Retinal pigment epithelial cell (primary cell): ENCODE data around the gene LARP1.
"Not testable (repeated sequence)": the region's sequence is repeated elsewhere in the genome, so short reads cannot be mapped to it uniquely, and the experiment has no call there.

Source experiments
- DNase-seq: peaks from one replicate; pipeline ENCODE4 v3.0.0-alpha.2; 2010; ENCODE audit warnings: low read depth
- H3K4me3 ChIP-seq: 2 replicates; pipeline ENCODE4 v1.5.1; 2011; ENCODE audit warnings: mild to moderate bottlenecking, low read length, control low read depth, moderate library complexity
- TF ChIP-seq, protein P1 (sequence below): conservative IDR thresholded peaks from 2 replicates; pipeline ENCODE4 v1.5.1; 2011; ENCODE audit warnings: low read depth, low read length, control low read depth, inconsistent platforms

The LARP1 gene

DNA sequence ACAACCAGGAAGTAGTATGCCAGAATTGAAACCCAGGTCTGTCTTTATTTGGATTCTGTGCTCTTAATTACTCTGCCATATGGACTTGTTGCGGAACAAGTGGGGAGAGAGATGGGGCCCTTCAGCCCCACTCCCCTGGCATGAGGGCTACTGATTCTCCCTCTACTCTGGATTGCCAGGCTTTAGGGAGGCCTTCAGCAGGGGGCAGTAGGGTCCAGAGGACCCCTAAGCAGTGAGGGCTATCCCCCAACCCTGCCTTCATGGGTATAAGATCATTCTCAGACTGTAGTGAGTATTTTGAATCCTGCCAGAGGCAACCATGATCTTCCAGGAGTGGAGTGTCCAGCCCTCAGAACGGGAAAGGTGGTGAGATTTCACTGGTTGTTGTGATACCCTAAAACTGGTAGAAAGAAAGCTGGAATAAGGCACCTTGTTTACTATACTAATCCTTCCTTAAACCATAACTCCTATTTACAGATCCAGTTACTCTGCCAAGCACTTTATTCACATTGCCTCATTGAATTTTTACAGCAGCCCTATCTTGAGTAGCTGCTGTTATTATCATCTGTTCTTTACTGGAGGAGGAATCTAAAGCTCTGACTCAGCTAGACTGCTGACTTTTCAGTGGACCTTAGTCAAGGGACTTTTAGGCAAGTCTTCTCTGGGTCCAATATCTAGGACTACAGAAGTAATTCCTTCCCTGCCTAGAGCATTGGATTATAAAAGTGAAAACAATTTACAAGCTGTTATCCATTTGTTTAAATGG is 31.3 kb upstream of the LARP1 start:
- DNase-seq: no peak
- no peak overlapping the region for H3K4me3 ChIP-seq
- TF ChIP-seq, protein P1, sequence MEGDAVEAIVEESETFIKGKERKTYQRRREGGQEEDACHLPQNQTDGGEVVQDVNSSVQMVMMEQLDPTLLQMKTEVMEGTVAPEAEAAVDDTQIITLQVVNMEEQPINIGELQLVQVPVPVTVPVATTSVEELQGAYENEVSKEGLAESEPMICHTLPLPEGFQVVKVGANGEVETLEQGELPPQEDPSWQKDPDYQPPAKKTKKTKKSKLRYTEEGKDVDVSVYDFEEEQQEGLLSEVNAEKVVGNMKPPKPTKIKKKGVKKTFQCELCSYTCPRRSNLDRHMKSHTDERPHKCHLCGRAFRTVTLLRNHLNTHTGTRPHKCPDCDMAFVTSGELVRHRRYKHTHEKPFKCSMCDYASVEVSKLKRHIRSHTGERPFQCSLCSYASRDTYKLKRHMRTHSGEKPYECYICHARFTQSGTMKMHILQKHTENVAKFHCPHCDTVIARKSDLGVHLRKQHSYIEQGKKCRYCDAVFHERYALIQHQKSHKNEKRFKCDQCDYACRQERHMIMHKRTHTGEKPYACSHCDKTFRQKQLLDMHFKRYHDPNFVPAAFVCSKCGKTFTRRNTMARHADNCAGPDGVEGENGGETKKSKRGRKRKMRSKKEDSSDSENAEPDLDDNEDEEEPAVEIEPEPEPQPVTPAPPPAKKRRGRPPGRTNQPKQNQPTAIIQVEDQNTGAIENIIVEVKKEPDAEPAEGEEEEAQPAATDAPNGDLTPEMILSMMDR: no peak

DNA sequence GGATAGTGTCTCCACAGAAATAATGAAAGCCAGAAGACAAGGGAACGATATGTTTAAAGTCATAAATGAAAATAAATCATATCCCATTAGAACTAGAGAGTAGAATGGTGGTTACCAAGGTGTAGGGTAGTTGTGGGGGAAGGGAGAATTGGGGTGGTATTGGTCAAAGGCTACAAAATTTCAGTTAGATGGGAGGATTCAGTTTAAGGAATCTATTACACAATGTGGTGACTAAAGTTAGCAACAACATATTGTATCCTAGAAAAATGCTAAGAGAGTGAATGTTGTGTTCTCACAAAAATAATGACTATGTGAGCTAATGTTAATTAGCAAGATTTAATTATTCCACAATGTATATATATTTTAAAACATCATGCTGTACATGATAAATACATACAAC is 27.8 kb upstream of the LARP1 start:
- DNase-seq: no peak
- TF ChIP-seq, protein P1: no peak
- H3K4me3 ChIP-seq: no peak overlapping the region

GRCh38 chr5:154728939-154729588 is 26.1 kb upstream of the LARP1 start:
- TF ChIP-seq, protein P1: no peak
- no peak overlapping the region for H3K4me3 ChIP-seq
- DNase-seq: no peak

DNA sequence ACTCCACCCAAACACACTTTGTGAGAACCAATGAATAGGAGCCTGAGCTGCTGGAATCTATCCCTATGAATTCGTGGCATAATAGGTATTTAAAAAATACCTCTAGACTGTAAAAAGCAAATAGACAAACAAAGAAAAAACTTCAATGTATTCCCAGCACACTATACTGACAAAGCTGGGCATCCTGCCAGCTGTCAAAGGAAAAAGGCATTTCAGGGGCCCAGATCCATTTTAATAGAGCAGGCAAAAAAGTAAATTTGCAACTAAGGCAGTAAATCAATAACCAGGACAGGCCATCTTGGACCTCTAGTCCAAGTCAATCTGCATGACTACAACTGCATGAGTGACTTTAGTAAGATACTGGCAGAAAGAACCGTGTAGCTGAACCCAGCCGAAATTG is 25.6 kb upstream of the LARP1 start:
- no peak for DNase-seq
- TF ChIP-seq, protein P1: no peak
- no peak overlapping the region for H3K4me3 ChIP-seq

DNA sequence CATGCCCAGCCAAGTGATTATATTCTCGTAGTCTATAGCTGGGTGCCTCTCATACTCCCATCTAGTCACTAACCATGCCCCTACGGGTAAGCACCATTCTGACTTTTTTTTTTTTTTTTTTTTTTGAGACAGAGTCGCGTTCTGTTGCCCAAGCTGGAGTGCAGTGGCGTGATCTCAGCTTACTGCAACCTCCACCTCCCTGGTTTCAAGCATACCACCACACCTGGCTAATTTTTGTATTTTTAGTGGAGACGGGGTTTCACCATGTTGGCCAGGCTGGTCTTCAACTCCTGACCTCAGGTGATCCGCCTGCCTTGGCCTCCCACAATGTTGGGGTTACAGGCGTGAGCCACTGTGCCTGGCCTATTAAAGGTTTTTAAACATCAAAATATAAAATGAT is 24.4 kb upstream of the LARP1 start:
- not testable (repeated sequence) for DNase-seq, H3K4me3 ChIP-seq

DNA sequence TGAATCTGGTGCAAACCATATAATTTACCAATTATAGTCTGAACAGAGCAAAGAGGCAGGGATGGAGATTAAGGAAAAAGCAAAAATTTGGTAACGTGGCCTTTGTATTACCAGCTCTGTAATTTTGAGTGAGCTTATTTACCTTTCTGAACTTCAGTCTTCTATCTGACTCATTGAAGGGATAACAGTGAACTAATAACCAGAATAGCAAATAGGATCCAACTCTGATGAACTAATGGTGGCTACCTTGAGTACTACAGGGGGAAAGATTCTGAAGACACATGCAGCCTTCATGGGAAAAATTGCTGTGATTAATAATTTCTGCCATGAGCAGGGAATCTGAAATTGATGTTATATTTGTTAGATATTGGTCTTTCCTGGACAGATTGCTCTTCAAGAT is 23.0 kb upstream of the LARP1 start:
- TF ChIP-seq, protein P1: no peak
- DNase-seq: no peak
- no peak overlapping the region for H3K4me3 ChIP-seq

DNA sequence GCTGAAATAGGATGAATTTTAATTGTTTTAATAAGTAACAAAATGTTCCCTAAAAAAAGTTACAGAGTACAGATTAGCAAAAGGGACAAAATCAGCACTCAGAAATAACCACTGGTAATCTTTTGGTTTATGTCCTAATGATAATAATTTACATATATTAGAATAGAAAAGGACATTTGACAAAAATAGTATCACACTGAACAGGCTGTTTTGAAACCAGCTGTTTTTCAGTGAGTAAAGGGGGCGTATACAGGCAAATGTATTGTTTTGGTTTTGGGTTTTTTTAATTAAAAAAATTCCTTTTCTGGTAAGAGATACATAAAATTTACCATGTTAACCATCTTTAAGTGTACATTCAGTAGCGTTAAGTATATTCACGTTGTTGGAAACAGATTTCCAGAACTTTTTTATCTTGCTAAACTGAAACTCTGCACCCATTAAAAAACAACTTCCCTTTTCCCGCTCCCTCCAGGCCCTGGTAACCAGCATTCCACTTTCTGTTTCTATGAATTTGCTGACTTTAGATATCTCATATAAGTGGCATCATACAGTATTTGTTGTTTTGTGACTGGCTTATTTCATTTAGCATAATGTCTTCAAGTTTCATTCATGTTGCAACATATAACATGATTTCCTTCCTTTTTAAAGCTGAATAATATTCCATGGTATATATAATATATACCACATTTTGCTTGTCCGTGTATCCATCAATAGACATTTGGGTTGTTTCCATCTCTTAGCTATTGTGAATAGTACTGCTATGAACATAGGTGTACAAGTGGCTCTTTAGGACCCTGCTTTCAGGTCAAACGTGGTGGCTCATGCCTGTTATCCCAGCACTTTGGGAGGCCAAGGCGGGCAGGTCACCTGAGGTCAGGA is 20.6 kb upstream of the LARP1 start:
- H3K4me3 ChIP-seq: no peak overlapping the region
- TF ChIP-seq, protein P1: no peak
- DNase-seq: no peak

DNA sequence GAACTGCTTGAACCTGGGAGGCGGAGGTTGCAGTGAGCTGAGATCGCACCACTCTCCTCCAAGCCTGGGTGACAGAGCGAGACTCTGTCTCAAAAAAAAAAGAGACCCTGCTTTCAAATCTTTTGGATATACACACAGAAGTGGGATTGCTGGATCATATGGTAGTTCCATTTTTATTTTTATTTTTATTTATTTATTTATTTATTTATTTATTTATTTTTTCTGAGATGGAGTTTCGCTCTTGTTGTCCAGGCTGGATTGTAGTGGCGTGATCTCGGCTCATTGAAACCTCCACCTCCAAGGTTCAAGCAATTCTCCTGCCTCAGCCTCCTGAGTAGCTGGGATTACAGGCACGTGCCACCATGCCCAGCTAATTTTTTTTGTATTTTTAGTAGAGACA is 19.8 kb upstream of the LARP1 start:
- DNase-seq, H3K4me3 ChIP-seq: not testable (repeated sequence)

GRCh38 chr5:154736372-154736771 is 18.8 kb upstream of the LARP1 start:
- DNase-seq, H3K4me3 ChIP-seq: not testable (repeated sequence)
